Sigmoid colon (tissue), 7 donors: ENCODE data around the gene ADO. TPM values are rescaled to one million over a fixed set of nuclear protein-coding genes. Genes with fewer than 3 reads are reported as not detected.

Source experiments
- DNase-seq: peaks from one replicate; pipeline ENCODE4 v3.0.0-alpha.2; 2019
- H3K27ac ChIP-seq, 4 donors: fragments of 200-600 bp; sonication (generic); one replicate each; pipeline ENCODE4 v1.5.1; 2016 to 2019; ENCODE audit warnings: mild to moderate bottlenecking in 1 of 4
- H3K27me3 ChIP-seq, 3 donors: fragments of 200-600 bp; sonication (generic); one replicate each; pipeline ENCODE4 v1.5.1; 2019; ENCODE audit warnings: mild to moderate bottlenecking in 1 of 3
- H3K36me3 ChIP-seq, 4 donors: fragments of 200-600 bp; sonication (generic); one replicate each; pipeline ENCODE4 v1.5.1; 2016 to 2019
- H3K4me1 ChIP-seq, 4 donors: fragments of 200-600 bp; sonication (generic); one replicate each; pipeline ENCODE4 v1.5.1; 2017 to 2019
- H3K4me3 ChIP-seq, 4 donors: fragments of 200-600 bp; sonication (generic); one replicate each; pipeline ENCODE4 v1.5.1; 2017 to 2019; ENCODE audit warnings: mild to moderate bottlenecking in 2 of 4, moderate library complexity in 1 of 4
- H3K9me3 ChIP-seq, 4 donors: fragments of 200-600 bp in 3 of 4; sonication (generic) in 3 of 4; one replicate each; pipeline versions ENCODE4 v1.5.1 to v1.6.1; 2013 to 2019
- EP300 ChIP-seq, 4 donors: sonication (generic); formaldehyde crosslinking; IDR thresholded peaks; one replicate each; pipeline ENCODE4 v1.6.1; 2017; ENCODE audit warnings: antibody characterized with exemption in 4 of 4
- POLR2A ChIP-seq, 2 donors: fragments of 450-650 bp; IDR thresholded peaks; one replicate each; pipeline ENCODE4 v1.6.1; 2016; ENCODE audit warnings: antibody characterized with exemption in 2 of 2, mild to moderate bottlenecking in 2 of 2, moderate library complexity in 2 of 2
- POLR2AphosphoS5 ChIP-seq, 4 donors: sonication (generic); formaldehyde crosslinking; IDR thresholded peaks; one replicate each; pipeline ENCODE4 v1.6.1; 2017; ENCODE audit warnings: antibody characterized with exemption in 4 of 4
- WGBS, 2 donors: extraction: QIAGEN DNeasy Blood & Tissue Kit; methylation state at CpG; one replicate each; pipeline ENCODE4 v1.1.7; 2013; 5-methylcytosine and 5-hydroxymethylcytosine counted together
- intact Hi-C: fragments of 100-400 bp; cut with DNase I; formaldehyde crosslinking; loops from one replicate; pipeline ENCODE4 v1.15.1; 2023
- polyA plus RNA-seq, 3 donors: library from polyadenylated mRNA; stranded (reverse); fragments of 200-250 nt; gene quantifications; one replicate each; pipeline ENCODE4 v1.2.3, GENCODE V29; 2013
- total RNA-seq, 4 donors: library from RNA; depleted of rRNA; stranded (reverse); fragments of >200 nt; gene quantifications; one replicate each; pipeline ENCODE4 v1.1.0, GENCODE V29; 2016
- TF ChIP-seq, protein P1 (sequence below), 4 experiments: fragments of 450-650 bp in 3 of 4; fragments of 200-600 bp in 1 of 4; IDR thresholded peaks; one replicate each; pipeline ENCODE4 v1.5.1; 2016 to 2019; ENCODE audit warnings: antibody characterized with exemption in 4 of 4, mild to moderate bottlenecking in 3 of 4, moderate library complexity in 2 of 4
- donor health status: healthy with polysubstance abuse.
- donor health status: Bipolar disorder and iron deficiency.
- donor health status: healthy.

The ADO gene
- total and polyA plus RNA-seq, 7 donors = 5.4 to 18.9 (median 13.0) TPM

DNA sequence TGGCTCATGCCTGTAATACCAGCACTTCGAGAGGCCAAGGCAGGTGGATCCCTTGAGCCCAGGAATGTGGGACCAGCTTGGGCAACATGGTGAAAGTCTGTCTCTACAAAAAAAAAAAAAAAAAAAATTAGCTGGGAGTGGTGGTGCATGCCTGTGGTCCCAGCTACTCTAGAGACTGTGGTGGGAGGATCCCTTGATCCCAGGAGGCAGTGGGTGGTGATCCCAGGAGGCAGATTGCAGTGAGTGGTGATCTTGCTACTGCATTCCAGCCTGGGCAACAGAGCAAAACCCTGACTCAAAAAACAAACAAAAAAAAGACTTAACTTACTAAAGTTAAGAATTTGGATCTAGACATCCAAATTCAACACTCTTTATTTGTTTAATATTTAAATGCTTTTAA is 10.2 kb upstream of the ADO start:
- Histone ChIP-seq H3K9me3 (no peaks in the 10 kb centered on the region), H3K36me3 (no peaks in the 10 kb centered on the region), H3K4me1 (peaks cover 0 to 1% (median 0%) of the 10 kb centered on the region in 4 donors), H3K27me3 (no peaks in the 10 kb centered on the region), H3K4me3 (no peak overlapping the region), H3K27ac (no peak overlapping the region)
- 79 to 87% methylated on average over 1 of the region's 1 CpG for WGBS, 2 donors
- intact Hi-C loops = no loop called here
- TF ChIP-seq, protein P1, sequence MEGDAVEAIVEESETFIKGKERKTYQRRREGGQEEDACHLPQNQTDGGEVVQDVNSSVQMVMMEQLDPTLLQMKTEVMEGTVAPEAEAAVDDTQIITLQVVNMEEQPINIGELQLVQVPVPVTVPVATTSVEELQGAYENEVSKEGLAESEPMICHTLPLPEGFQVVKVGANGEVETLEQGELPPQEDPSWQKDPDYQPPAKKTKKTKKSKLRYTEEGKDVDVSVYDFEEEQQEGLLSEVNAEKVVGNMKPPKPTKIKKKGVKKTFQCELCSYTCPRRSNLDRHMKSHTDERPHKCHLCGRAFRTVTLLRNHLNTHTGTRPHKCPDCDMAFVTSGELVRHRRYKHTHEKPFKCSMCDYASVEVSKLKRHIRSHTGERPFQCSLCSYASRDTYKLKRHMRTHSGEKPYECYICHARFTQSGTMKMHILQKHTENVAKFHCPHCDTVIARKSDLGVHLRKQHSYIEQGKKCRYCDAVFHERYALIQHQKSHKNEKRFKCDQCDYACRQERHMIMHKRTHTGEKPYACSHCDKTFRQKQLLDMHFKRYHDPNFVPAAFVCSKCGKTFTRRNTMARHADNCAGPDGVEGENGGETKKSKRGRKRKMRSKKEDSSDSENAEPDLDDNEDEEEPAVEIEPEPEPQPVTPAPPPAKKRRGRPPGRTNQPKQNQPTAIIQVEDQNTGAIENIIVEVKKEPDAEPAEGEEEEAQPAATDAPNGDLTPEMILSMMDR (IDR thresholded peaks at IDR 0.05) = no peak
- TF ChIP-seq POLR2A (IDR thresholded peaks at IDR 0.05) (no peak), EP300 (IDR thresholded peaks at IDR 0.05) (no peak), POLR2AphosphoS5 (IDR thresholded peaks at IDR 0.05) (no peak)
- no peak for DNase-seq

DNA sequence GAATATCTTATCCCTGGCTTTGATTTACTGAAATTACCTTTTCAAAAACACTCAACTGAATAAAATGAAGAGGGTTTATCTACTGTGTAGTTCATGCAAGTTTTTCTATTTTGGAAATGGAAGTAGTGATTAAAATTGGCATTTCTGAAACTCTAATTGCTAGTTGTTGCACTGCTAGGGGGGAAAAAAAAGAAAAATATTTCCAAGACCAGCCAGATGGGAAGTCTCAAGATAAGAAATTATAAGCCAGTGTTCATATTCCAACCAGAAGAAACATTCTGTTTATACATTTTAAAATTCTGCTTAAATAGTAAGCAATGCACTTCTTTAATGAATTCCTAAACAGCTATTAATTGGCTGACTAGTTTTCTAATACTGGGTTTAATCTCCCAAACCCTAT is 9.4 kb upstream of the ADO start:
- Histone ChIP-seq H3K9me3 (no peaks in the 10 kb centered on the region), H3K27me3 (no peaks in the 10 kb centered on the region), H3K36me3 (no peaks in the 10 kb centered on the region), H3K4me1 (no peaks in the 10 kb centered on the region), H3K27ac (no peak overlapping the region), H3K4me3 (no peak overlapping the region)
- TF ChIP-seq POLR2AphosphoS5 (IDR thresholded peaks at IDR 0.05) (no peak), EP300 (IDR thresholded peaks at IDR 0.05) (no peak), POLR2A (IDR thresholded peaks at IDR 0.05) (no peak)
- TF ChIP-seq, protein P1 (IDR thresholded peaks at IDR 0.05) = no peak
- DNase-seq = no peak
- intact Hi-C loops = no loop called here

DNA sequence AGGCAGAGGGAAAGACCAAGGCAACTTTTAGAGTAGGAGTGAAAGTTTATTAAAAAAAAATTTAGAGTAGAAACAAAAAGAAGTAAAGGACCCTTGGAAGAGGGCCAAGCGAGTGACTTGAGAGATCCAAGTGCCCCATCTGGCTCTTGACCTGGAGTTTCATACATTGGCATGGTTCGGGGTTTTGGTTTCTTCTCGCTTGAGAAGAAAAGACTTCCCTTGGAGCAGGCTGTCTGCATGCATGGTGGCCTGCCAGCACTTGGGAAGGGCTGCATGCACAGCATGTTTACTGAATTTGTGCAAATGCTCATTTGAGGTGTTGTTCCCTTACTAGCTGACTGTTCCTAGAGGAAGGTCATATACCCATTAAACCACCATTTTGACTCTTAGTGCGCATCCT is 8.8 kb upstream of the ADO start:
- no peaks in the 10 kb centered on the region for H3K27me3 ChIP-seq
- intact Hi-C loops = no loop called here
- no peaks in the 10 kb centered on the region for H3K4me1 ChIP-seq
- H3K27ac ChIP-seq = no peak overlapping the region
- H3K36me3 ChIP-seq = no peaks in the 10 kb centered on the region
- DNase-seq = no peak
- no peak overlapping the region for H3K4me3 ChIP-seq
- TF ChIP-seq POLR2AphosphoS5 (IDR thresholded peaks at IDR 0.05) (no peak), EP300 (IDR thresholded peaks at IDR 0.05) (no peak), POLR2A (IDR thresholded peaks at IDR 0.05) (no peak)
- TF ChIP-seq, protein P1 (IDR thresholded peaks at IDR 0.05) = no peak
- WGBS, 2 donors = 88 to 93% methylated on average over 4 of the region's 4 CpGs
- no peaks in the 10 kb centered on the region for H3K9me3 ChIP-seq

DNA sequence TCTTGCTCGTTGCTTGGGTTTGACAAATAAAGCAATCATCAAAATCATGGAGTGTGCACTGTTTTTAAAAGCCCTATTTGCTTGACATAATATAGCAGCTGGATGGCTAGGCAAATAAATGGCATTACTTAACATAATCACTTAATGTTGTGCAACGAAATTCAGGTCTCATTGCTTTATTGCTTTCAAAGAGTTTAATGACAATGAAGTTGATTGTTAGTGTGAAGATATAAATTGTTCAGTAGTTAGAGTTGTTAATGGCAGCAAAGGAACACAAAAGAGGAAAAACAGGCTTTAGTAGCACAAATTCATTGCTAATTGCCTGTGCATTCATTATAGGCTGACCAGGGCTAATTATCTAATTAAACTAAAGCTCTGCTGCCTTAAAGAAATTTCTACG is 7.6 kb upstream of the ADO start:
- Histone ChIP-seq H3K36me3 (no peaks in the 10 kb centered on the region), H3K27me3 (no peaks in the 10 kb centered on the region), H3K27ac (no peak overlapping the region), H3K4me3 (no peak overlapping the region), H3K9me3 (no peaks in the 10 kb centered on the region), H3K4me1 (no peaks in the 10 kb centered on the region)
- no peak for DNase-seq
- intact Hi-C loops = no loop called here
- 41 to 75% methylated on average over 3 of the region's 3 CpGs for WGBS, 2 donors
- TF ChIP-seq EP300 (IDR thresholded peaks at IDR 0.05) (no peak), POLR2AphosphoS5 (IDR thresholded peaks at IDR 0.05) (no peak), POLR2A (IDR thresholded peaks at IDR 0.05) (no peak)
- TF ChIP-seq, protein P1 (IDR thresholded peaks at IDR 0.05) = no peak

DNA sequence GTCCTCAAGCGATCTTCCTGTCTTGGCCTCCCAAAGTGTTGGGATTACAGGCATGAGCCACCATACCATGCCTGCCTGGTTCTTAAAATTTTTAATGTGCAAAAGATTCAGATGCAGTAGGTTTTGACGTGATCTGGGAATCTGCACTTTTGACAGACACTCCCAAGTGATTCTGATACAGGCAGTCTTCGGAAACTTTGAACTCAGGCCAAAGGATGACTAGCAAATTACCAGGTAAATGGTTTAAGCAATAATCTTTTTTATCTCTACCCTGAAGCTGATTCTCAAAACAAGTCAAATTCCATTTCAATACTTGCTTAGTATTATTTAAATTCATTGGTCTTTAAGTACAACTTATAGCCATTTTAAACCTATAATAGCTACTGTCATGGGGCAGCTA is 2.6 kb upstream of the ADO start:
- Histone ChIP-seq H3K27me3 (no peaks in the 10 kb centered on the region), H3K27ac (no peak overlapping the region), H3K4me3 (no peak overlapping the region), H3K36me3 (no peaks in the 10 kb centered on the region), H3K9me3 (no peaks in the 10 kb centered on the region), H3K4me1 (peaks cover 0 to 23% (median 19%) of the 10 kb centered on the region in 4 donors)
- 82 to 92% methylated on average over 3 of the region's 3 CpGs for WGBS, 2 donors
- no peak for DNase-seq
- no peak for TF ChIP-seq POLR2A (IDR thresholded peaks at IDR 0.05)
- intact Hi-C loops = loop anchor here (5.0 to 10.0 kb wide), 5 partner anchors 330 to 923 kb away; partner anchors contain the start of gene NRBF2
